ENCODE data around the gene AANAT.

The AANAT gene

DNA sequence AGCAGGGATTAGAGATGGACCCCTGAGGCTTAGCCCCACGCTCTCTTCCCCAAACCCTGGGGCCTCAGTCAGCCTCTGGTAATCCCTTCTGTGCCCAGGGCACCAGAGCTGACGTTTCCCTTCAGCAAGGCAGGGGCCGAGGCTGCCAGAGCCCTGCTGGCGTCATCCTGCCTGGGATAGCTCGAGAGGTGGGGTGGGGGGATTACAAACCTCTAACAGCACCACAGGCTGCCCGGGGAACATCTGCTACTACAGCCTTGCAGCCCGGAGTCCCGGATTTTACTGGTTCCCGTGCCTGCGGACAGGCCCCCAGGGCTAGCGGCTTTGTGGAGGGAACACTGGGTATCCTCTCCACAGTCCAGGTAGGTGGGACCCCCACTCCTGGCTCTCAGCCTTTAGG, at the start of gene AANAT:
TSS of gene AANAT (plus strand) at position 238 of the 400 bp plus-strand sequence. CDS start 1,144 bp downstream, outside the sequence.
- DNase-seq = no peak

DNA sequence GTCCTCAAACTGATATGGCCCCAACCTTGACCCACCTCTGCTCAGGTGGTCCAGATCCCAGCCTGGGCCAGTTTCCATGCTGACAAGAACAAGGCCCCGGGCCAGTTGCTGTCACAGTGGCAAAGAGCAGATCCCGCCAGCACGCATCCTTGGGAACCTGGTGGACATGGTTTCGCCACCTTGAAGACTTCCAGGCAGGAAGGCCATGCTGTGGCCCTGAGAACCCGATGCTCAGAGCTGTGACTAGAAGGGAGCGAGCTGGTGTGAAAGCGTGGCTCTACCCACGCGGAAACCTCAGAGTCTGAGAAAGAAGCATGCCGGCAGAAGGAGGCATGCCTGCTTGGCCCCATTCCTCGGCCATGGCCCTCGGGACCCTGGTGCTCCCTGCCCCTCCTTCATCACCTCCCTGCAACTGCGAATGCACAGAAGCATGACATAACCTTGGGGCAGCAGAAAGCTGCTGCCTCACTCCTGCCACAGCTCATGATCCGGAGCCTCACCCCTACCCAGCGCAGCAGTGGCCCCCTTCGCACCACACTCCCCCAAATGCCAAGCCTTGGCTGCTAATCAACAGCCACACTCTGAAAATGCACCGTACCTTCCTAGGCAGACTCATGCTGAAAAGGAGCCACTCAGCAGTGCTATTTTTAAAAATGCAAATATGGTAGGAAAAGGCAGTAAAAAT, 47.7 kb upstream of the AANAT start:
- DNase-seq = no peak

DNA sequence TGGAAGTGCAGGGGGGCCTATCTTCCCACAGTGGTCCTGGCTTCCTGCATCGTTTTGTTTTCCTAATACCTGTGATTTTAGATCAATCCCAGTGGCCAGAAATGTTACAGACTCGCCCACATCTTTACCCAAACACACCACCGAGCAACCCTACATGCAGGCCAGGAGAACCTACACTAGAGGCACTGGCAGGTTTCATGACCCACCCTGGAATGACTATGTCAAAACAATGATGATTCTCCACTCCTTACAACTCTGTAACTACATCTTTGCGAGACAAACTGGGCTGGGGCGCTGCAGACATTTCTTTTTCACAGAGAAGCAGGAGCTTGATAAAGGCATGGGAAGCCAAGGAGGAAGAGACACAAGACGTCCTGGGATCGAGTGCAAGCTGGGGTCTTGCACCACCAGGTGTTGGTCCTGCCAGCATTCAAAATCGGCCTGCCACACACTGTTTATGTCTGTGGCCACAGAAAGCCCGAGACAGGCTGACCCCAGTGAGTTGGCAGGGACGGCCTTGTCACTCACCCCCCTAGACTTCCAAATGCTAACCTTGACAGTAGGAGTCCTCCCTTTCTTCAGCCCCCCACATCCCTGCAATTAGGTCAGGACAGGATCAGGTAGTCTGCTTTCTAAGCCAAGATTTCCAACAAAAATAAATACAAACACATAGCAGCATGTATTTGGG, 46.9 kb upstream of the AANAT start:
- no peak for DNase-seq

DNA sequence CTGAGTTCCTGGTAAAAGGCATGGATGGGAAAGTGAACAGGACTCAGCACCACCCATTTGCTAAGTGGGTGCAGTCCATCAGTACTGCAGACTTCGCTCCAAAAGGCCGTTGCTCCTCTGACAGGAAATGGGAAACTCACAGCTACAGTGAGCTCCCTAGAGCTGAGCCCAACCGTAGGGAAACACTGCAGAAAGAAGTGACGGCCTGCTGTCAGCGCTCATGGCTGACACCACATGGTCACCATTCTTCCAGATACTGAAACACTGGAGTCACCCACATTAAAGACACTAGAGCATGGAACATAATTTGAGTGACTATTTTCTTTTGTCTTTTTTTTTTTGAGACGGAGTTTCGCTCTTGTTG, 46.4 kb upstream of the AANAT start:
- no peak for DNase-seq

DNA sequence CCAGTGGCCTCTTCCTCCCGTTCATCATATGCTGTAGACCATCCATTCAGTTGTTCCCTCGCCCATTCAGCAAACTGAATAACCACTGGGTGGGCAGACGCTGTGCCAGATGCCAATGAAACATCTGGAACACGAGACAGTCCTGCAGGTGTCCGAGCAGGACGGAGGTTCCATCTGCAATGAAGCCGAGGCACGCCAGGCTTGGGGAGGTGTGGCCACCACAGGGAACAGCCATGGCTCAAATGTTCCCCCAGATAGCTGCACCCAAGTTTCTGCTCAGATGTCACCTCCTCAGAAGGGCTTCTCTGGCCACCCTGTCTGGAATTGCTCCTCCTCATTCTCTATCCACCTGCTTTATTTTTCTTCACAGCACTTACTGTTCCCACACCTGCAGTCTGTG, 45.0 kb upstream of the AANAT start:
- DNase-seq = no peak

- DNase-seq = no peak
These were observed 44.5 kb upstream of the AANAT start for GRCh38 chr17:76422860-76423259.

DNA sequence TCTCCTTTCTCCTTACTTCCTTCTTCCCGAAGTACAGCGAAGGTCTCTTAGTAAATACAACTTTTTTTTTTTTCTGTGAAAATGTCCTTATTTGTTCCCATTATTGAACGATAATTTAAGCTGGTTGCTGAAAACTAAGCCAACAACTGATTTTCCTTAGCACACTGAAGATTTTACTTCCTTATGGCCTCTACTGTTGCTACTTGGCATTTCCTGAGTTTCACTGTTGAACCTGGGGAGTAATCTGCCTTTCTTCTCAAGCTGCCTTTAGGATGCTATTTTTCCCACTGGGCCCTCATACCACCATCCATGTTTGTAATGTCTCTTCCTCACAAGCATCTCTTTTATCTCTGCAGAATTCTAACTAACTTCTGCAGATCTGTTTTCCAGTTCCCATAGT, 40.5 kb upstream of the AANAT start:
- no peak for DNase-seq

GRCh38 chr17:76427501-76428231, 39.7 kb upstream of the AANAT start:
- DNase-seq = no peak

DNA sequence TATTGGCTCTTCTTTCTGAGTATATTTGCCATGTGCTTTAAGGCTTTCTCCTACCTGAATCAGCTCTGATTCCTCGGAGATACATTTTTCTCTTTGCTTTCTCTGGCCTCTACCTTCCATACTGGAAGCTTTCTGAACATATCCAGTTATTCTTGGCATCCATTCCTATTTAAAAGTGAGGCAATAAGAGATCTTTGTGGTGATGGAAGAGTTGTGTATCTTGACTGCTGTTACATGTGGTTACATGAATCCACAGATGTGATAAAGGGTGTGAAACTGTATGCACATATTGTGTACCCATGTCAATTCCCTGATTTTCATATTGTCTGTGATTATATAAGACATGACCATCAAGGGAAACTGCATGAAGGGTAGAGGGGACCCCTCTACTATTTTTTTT, 38.9 kb upstream of the AANAT start:
- no peak for DNase-seq

DNA sequence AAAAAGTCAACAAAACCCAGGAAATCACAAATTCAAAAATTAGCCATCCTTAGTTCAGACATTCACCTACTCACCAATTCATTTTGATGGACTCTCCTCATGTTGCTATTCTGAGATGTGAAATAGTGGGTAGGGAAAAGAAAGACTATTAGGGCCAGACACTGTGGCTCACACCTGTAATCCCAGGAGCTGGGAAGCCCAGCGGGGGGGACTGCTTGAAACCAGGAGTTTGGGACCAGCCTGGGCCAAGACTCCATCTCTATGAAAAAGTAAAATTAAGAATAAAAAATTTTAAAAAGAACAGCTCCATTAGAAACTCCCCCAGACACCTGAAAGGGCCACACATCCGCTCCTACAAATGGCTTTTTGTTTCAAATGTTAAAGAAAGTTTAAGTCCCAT, 35.9 kb upstream of the AANAT start:
- no peak for DNase-seq

GRCh38 chr17:76432004-76432403, 35.4 kb upstream of the AANAT start:
- no peak for DNase-seq

GRCh38 chr17:76432712-76433336, 34.6 kb upstream of the AANAT start:
- DNase-seq = no peak

DNA sequence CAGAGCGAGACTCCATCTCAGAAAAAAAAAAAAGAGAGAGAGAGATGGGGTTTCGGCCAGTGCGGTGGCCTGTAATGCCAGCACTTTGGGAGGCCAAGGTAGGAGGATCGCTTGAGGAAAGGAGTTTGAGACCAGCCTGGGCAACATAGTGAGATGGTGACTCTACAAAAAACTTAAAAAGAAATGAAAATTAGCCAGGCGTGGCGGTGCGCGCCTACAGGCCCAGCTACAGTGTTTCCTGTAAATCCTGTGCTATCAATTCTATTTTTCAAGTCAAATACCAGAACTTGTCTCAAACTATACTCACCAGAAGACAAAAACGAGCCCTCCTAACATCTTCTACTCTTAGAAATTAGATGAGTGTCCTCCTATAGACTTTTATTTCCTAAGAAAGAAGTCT, 33.7 kb upstream of the AANAT start:
- no peak for DNase-seq

- DNase-seq = no peak
These were observed 32.5 kb upstream of the AANAT start for GRCh38 chr17:76434870-76435269.

GRCh38 chr17:76435751-76436150, 31.7 kb upstream of the AANAT start:
- DNase-seq = no peak

DNA sequence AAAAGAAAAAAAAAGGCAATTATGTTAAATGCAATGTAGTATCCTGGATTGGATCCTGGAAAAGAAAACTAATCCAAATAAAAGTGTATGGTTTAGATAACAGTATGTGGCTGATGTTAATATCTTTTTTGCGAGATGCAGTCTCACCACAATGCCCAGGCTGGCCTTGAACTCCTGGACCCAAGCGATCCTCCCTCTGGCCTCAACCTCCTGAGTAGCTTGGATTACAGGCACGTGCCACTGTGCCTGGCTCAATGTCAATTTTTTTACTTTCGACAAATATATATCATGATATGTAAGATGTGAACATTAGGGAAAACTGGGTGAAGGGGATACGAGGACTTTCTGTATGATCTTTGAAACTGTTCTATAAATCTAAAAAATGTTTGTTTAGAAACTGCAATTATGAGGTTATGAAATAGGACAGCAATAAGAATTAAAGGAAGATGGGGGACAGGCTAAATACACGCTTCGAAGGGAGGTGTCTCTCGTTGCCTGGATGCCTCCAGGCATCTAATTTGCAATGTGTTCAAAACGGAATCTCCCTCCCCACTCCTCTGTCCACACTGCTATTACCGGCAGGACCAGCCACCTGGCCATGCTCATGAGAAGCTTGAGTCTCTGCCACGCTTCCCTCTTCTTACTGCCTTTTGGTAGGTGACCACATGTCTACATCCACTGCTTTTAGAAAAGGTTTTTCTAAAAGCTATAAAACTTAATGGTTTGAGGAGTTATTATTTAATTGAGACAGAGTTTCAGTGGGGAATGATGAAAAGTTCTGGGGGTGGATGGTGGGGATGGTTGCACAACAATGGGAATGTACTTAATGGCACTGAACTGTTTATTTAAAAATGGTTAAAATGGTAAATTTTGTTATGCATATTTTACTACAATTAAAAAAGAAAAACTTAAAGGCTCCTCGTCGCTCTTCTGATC, 29.7 kb upstream of the AANAT start:
- no peak for DNase-seq

- no peak for DNase-seq
These were observed 28.5 kb upstream of the AANAT start for GRCh38 chr17:76438906-76439305.

DNA sequence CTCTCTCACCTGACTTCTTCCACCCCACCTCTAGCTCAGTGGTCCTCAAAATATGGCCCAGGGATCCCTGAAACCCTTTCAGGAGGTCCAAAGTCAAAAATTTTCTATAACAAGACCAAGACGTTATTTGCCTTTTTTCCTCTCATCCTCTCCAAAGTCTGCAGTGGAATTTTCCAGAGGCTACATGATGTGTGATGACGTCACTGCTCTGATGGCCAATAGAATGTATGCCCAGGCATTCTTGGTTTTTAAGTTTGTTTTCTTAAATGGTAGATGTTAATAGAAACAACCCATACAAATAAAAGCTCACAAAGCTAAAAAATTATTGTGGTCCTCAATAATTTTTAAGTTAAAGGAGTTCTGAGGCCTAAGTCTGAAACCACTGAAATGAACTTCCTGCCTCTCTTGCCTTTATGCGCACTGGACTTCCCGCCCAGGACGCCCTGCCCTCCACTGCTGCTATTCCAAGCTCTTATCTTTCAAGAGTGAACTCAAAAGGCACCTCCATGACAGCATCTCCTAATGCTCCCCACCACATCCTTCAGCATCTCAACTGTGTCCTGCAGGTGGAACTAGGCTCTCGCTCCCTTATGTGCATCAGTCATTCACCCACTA, 28.0 kb upstream of the AANAT start:
- no peak for DNase-seq

GRCh38 chr17:76440751-76441362, 26.5 kb upstream of the AANAT start:
- no peak for DNase-seq

DNA sequence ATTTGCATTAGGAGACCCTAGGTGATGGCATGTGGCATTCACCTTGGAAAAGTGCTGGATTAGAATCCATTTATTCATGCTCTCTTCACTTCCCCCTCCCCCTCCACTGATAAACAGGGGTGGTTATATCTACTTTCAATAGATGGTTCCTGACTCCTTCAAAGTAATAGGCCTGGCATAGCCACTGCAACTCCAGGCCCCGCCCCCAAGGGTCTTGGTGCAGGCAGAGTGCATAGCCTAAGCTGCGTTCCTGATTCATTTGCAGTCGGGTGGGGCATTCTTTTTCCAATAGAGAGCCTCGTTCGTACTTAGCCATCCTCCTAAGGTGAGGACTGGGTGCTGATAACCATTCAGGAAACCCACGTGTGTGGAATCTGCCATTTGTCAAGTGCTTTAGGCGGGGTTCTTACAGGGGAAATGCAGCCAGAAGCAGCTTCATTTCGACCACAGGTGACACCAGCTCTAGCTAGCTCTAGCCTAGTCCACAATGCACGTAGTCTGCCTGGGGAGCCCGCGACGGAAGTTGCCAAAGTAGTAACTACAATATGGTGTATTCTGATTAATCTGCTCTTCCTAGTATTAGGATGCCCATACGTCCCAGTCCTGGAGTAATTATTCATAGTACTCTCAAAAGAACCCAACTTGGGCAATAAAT, 25.6 kb upstream of the AANAT start:
- no peak for DNase-seq

Measured in NK-92 treated with Interleukin-12 subunit alpha and Interleukin-12 subunit beta, amount 100 ng/mL, for 24 hours (cell line).